CD14-positive monocyte (primary cell): ENCODE data around the gene SIK3. TPM values are rescaled to one million over a fixed set of nuclear protein-coding genes. Genes with fewer than 3 reads are reported as not detected.
"Not testable (repeated sequence)": the region's sequence is repeated elsewhere in the genome, so short reads cannot be mapped to it uniquely, and the experiment has no call there.

Experiments used
- DNase-seq, 3 donors: peaks; one replicate each; pipeline ENCODE4 v3.0.0-alpha.2; 2011 to 2022
- H2AFZ ChIP-seq: 2 replicates; pipeline ENCODE4 v1.6.0; 2012; ENCODE audit warnings: mild to moderate bottlenecking, low read depth, low read length, inconsistent platforms; ENCODE audit not compliant: insufficient read depth, poor library complexity, severe bottlenecking
- H3K27ac ChIP-seq, 2 donors: 1 replicate in 1 of 2; 2 replicates in 1 of 2; pipeline ENCODE4 v1.5.1; 2012 to 2013; ENCODE audit warnings: low read length in 2 of 2, control low read depth in 1 of 2, inconsistent platforms in 1 of 2, low read depth in 1 of 2, mild to moderate bottlenecking in 1 of 2
- H3K27me3 ChIP-seq, 2 donors: one replicate each; pipeline versions ENCODE4 v1.6.0 to v1.6.1; 2011 to 2013; ENCODE audit warnings: low read length in 2 of 2; ENCODE audit not compliant: control insufficient read depth in 2 of 2, insufficient read depth in 2 of 2
- H3K36me3 ChIP-seq, 2 donors: replicated peaks in 1 of 2; 1 replicate in 1 of 2; 2 replicates in 1 of 2; pipeline versions ENCODE4 v1.5.1 to v1.6.1; 2012 to 2013; ENCODE audit warnings: low read length in 2 of 2, control low read depth in 1 of 2, inconsistent platforms in 1 of 2, mild to moderate bottlenecking in 1 of 2; ENCODE audit not compliant: insufficient read depth in 2 of 2, control insufficient read depth in 1 of 2
- H3K4me1 ChIP-seq, 2 donors: 1 replicate in 1 of 2; 2 replicates in 1 of 2; pipeline versions ENCODE4 v1.5.1 to v1.6.1; 2012 to 2013; ENCODE audit warnings: low read length in 2 of 2, control low read depth in 1 of 2, inconsistent platforms in 1 of 2, mild to moderate bottlenecking in 1 of 2, moderate library complexity in 1 of 2; ENCODE audit not compliant: insufficient read depth in 2 of 2, control insufficient read depth in 1 of 2
- H3K4me2 ChIP-seq: replicated peaks from 2 replicates; pipeline ENCODE3; 2012; ENCODE audit warnings: low read length, moderate library complexity, mild to moderate bottlenecking; ENCODE audit not compliant: poor library complexity, severe bottlenecking; ENCODE audit errors: extremely low read depth
- H3K4me3 ChIP-seq, 3 experiments: fragments of 200-600 bp in 1 of 3; sonication (generic) in 1 of 3; replicated peaks in 1 of 3; 1 replicate in 2 of 3; 2 replicates in 1 of 3; pipeline ENCODE4 v1.5.1; 2011 to 2013; ENCODE audit warnings: low read length in 3 of 3, mild to moderate bottlenecking in 3 of 3, control low read depth in 2 of 3, low read depth in 2 of 3, inconsistent platforms in 1 of 3, moderate library complexity in 1 of 3
- H3K79me2 ChIP-seq: 2 replicates; pipeline ENCODE4 v1.6.0; 2012; ENCODE audit warnings: mild to moderate bottlenecking, control low read depth, inconsistent platforms, low read length, moderate library complexity; ENCODE audit not compliant: insufficient read depth
- H3K9ac ChIP-seq: 2 replicates; pipeline ENCODE4 v1.6.0; 2017; ENCODE audit warnings: low read length, mild to moderate bottlenecking; ENCODE audit not compliant: insufficient read depth, poor library complexity, severe bottlenecking
- H3K9me3 ChIP-seq, 2 donors: replicated peaks in 1 of 2; 1 replicate in 1 of 2; 2 replicates in 1 of 2; pipeline versions ENCODE4 v1.5.1 to v1.6.1; 2012 to 2013; ENCODE audit warnings: low read length in 2 of 2, control low read depth in 1 of 2; ENCODE audit not compliant: control insufficient read depth in 1 of 2, insufficient read depth in 1 of 2
- H4K20me1 ChIP-seq: 2 replicates; pipeline ENCODE4 v1.6.0; 2012; ENCODE audit warnings: mild to moderate bottlenecking, low read length, control low read depth, moderate library complexity; ENCODE audit not compliant: insufficient read depth
- H3K27ac Mint-ChIP-seq, 7 donors: one replicate each; pipeline ENCODE4 v1.8.0; 2020; ENCODE audit warnings: mild to moderate bottlenecking in 7 of 7, mixed read lengths in 7 of 7, moderate library complexity in 6 of 7, inconsistent platforms in 2 of 7
- H3K27me3 Mint-ChIP-seq, 3 donors: one replicate each; pipeline ENCODE4 v1.8.0; 2021 to 2022; ENCODE audit warnings: low read depth in 3 of 3, mild to moderate bottlenecking in 3 of 3, mixed read lengths in 3 of 3, moderate library complexity in 3 of 3, inconsistent platforms in 1 of 3
- H3K36me3 Mint-ChIP-seq, 2 donors: one replicate each; pipeline ENCODE4 v1.8.0; 2020; ENCODE audit warnings: mixed read lengths in 2 of 2, inconsistent platforms in 1 of 2, mild to moderate bottlenecking in 1 of 2
- H3K4me1 Mint-ChIP-seq: one replicate; pipeline ENCODE4 v1.8.0; 2020; ENCODE audit warnings: mild to moderate bottlenecking, mixed read lengths
- H3K4me3 Mint-ChIP-seq, 2 donors: one replicate each; pipeline ENCODE4 v1.8.0; 2020; ENCODE audit warnings: mild to moderate bottlenecking in 2 of 2, mixed read lengths in 2 of 2, moderate library complexity in 1 of 2
- H3K9me3 Mint-ChIP-seq, 7 donors: one replicate each; pipeline ENCODE4 v1.8.0; 2020 to 2022; ENCODE audit warnings: mixed read lengths in 7 of 7, mild to moderate bottlenecking in 6 of 7, moderate library complexity in 6 of 7, inconsistent platforms in 2 of 7
- WGBS: methylation state at CpG from one replicate; pipeline ENCODE4 v1.1.5; 2013; ENCODE audit warnings: missing lambda C conversion rate; ENCODE audit not compliant: insufficient coverage; 5-methylcytosine and 5-hydroxymethylcytosine counted together
- intact Hi-C, 2 donors: fragments of 100-400 bp; cut with micrococcal nuclease; formaldehyde crosslinking; loops; one replicate each; pipeline versions ENCODE4 v1.15.0 to v1.15.1; 2023
- polyA plus RNA-seq, 3 donors: library from polyadenylated mRNA; depleted of rRNA in 1 of 3; unstranded in 2 of 3; stranded (reverse) in 1 of 3; fragments of 300-500 nt in 2 of 3; fragments of >200 nt in 1 of 3; fragmentation: Illumina TruSeq in 2 of 3; gene quantifications; 1 replicate in 2 of 3; 2 replicates in 1 of 3; pipeline ENCODE4 v1.2.3, GENCODE V29; 2012 to 2021
- TF ChIP-seq, protein P1 (sequence below): fragments of 200-600 bp; IDR thresholded peaks from one replicate; pipeline ENCODE4 v1.8.0; 2022; ENCODE audit warnings: antibody characterized with exemption, mild to moderate bottlenecking

Gene SIK3
- polyA plus RNA-seq, 3 donors: 18.3 to 142 (median 20.0) TPM

DNA sequence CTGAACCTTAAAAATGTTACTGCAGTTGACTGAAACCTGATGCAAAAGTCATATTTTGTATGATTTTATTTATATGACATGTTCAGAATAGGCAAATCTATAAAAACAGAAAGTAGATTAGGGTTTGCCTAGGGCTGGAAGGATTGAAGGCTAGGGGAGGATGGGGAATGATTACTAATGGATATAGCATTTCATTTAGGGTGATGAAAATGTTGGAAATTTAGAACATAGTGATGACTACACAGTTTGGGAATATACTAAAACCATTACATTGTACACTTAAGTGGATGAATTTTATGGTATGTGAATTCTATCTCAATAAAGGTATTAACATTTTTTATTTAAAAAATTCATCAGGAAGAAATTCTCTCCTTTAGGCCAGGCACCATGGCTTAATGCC, 22.9 kb upstream of the SIK3 start:
- Histone ChIP-seq H3K79me2 (no peaks in the 10 kb centered on the region), H3K4me1 (no peaks in the 10 kb centered on the region), H2AFZ (no peak overlapping the region), H3K9me3 (no peaks in the 10 kb centered on the region), H3K27ac (no peak overlapping the region), H3K27me3 (peaks cover 0 to 3% of the 10 kb centered on the region in 2 donors), H3K36me3 (no peaks in the 10 kb centered on the region), H3K4me3 (no peak overlapping the region), H4K20me1 (no peaks in the 10 kb centered on the region), H3K9ac (no peak overlapping the region), H3K4me2 (no peak overlapping the region)
- DNase-seq: no peak
- peaks cover 0 to 2% (median 0%) of the 10 kb centered on the region in 7 donors for H3K9me3 Mint-ChIP-seq
- H3K27ac Mint-ChIP-seq: no peak overlapping the region
- no peaks in the 10 kb centered on the region for H3K36me3 Mint-ChIP-seq
- no peak overlapping the region for H3K4me3 Mint-ChIP-seq
- peaks cover 4 to 11% (median 9%) of the 10 kb centered on the region in 3 donors for H3K27me3 Mint-ChIP-seq
- no peaks in the 10 kb centered on the region for H3K4me1 Mint-ChIP-seq
- intact Hi-C loops: no loop called here
- TF ChIP-seq, protein P1, sequence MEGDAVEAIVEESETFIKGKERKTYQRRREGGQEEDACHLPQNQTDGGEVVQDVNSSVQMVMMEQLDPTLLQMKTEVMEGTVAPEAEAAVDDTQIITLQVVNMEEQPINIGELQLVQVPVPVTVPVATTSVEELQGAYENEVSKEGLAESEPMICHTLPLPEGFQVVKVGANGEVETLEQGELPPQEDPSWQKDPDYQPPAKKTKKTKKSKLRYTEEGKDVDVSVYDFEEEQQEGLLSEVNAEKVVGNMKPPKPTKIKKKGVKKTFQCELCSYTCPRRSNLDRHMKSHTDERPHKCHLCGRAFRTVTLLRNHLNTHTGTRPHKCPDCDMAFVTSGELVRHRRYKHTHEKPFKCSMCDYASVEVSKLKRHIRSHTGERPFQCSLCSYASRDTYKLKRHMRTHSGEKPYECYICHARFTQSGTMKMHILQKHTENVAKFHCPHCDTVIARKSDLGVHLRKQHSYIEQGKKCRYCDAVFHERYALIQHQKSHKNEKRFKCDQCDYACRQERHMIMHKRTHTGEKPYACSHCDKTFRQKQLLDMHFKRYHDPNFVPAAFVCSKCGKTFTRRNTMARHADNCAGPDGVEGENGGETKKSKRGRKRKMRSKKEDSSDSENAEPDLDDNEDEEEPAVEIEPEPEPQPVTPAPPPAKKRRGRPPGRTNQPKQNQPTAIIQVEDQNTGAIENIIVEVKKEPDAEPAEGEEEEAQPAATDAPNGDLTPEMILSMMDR: no peak

DNA sequence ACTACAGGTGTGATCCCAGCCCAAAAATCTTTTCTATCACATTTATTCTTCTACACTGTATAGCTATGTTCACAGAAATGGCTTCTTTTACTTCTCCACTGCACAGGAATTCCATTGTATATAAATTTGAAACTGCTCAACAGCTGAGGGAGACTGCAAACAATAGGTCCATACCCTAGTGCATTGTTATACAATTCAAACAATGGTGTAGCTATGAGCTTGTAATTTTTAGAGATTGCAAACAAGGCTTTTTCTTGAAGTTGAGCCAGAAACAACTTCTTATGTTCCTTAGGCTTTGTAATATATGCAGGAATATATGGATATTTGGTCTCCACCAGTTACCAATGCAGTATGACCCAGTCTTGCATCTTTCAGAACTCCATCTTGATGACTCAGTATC, 19.5 kb upstream of the SIK3 start:
- no peak overlapping the region for H2AFZ ChIP-seq
- TF ChIP-seq, protein P1: no peak
- H4K20me1 ChIP-seq: no peaks in the 10 kb centered on the region
- no peak overlapping the region for H3K4me2 ChIP-seq
- no peaks in the 10 kb centered on the region for H3K36me3 ChIP-seq
- H3K4me1 ChIP-seq: no peaks in the 10 kb centered on the region
- no peaks in the 10 kb centered on the region for H3K4me1 Mint-ChIP-seq
- H3K79me2 ChIP-seq: no peaks in the 10 kb centered on the region
- H3K4me3 Mint-ChIP-seq: no peak overlapping the region
- no peaks in the 10 kb centered on the region for H3K27me3 ChIP-seq
- H3K36me3 Mint-ChIP-seq: no peaks in the 10 kb centered on the region
- H3K9me3 ChIP-seq: no peaks in the 10 kb centered on the region
- peaks cover 0 to 3% (median 0%) of the 10 kb centered on the region in 7 donors for H3K9me3 Mint-ChIP-seq
- H3K27ac ChIP-seq: no peak overlapping the region
- H3K9ac ChIP-seq: no peak overlapping the region
- no peak for DNase-seq
- H3K4me3 ChIP-seq: no peak overlapping the region
- peaks cover 0 to 4% (median 1%) of the 10 kb centered on the region in 3 donors for H3K27me3 Mint-ChIP-seq
- H3K27ac Mint-ChIP-seq: no peak overlapping the region
- intact Hi-C loops: no loop called here

DNA sequence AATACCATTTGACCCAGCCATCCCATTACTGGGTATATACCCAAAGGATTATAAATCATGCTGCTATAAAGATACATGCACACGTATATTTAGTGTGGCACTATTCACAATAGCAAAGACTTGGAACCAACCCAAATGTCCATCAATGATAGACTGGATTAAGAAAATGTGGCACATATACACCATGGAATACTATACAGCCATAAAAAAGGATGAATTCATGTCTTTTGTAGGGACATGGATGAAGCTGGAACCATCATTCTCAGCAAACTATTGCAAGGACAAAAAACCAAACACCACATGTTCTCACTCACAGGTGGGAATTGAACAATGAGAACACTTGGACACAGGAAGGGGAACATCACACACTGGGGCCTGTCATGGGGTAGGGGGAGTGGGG, 14.7 kb upstream of the SIK3 start:
- H3K27ac ChIP-seq, intact Hi-C loops, DNase-seq, H3K4me3 ChIP-seq, H3K9me3 ChIP-seq, H4K20me1 ChIP-seq, H3K4me2 ChIP-seq, H3K27me3 Mint-ChIP-seq, H3K4me3 Mint-ChIP-seq, H3K4me1 Mint-ChIP-seq, H3K27ac Mint-ChIP-seq, H3K9ac ChIP-seq, H3K4me1 ChIP-seq, H3K27me3 ChIP-seq, H3K79me2 ChIP-seq, H3K36me3 ChIP-seq, H3K36me3 Mint-ChIP-seq, H2AFZ ChIP-seq: not testable (repeated sequence)
- WGBS: no CpG with 5 or more reads among the region's 1 CpG
- peaks cover 0 to 15% (median 2%) of the 10 kb centered on the region in 7 donors for H3K9me3 Mint-ChIP-seq

DNA sequence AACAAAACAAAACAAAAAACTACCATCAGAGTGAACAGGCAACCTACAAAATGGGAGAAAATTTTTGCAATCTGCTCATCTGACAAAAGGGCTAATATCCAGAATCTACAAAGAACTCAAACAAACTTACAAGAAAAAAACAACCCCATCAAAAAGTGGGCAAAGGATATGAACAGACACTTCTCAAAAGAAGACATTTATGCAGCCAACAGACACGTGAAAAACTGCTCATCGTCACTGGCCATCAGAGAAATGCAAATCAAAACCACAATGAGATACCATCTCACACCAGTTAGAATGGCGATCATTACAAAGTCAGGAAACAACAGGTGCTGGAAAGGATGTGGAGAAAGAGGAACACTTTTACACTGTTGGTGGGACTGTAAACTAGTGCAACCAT, 14.3 kb upstream of the SIK3 start:
- H3K79me2 ChIP-seq, intact Hi-C loops, H3K36me3 Mint-ChIP-seq, H3K4me3 ChIP-seq, H3K4me3 Mint-ChIP-seq, H3K27me3 Mint-ChIP-seq, H3K27me3 ChIP-seq, H4K20me1 ChIP-seq, H3K27ac ChIP-seq, H3K9ac ChIP-seq, H2AFZ ChIP-seq, H3K4me2 ChIP-seq, H3K36me3 ChIP-seq, H3K9me3 ChIP-seq, H3K4me1 Mint-ChIP-seq, DNase-seq, H3K4me1 ChIP-seq: not testable (repeated sequence)
- H3K9me3 Mint-ChIP-seq: peaks cover 0 to 15% (median 2%) of the 10 kb centered on the region in 7 donors
- WGBS: no CpG with 5 or more reads among the region's 3 CpGs
- peak overlapping the region in 2 of 7 donors; percentile 3 to 31 for H3K27ac Mint-ChIP-seq
